Mesenchymal stem cell (in vitro differentiated cells and primary cell): ENCODE data around the gene ANKS1A.

Source experiments
- DNase-seq: peaks from one replicate; pipeline ENCODE4 v3.0.0-alpha.2; 2013
- H2AFZ ChIP-seq: one replicate; pipeline ENCODE4 v1.6.1; 2013; ENCODE audit warnings: low read depth, mild to moderate bottlenecking, control low read depth, inconsistent platforms, low read length, moderate library complexity
- H2AK5ac ChIP-seq: 2 replicates; pipeline ENCODE4 v1.6.1; 2013; ENCODE audit warnings: low read length, moderate library complexity, mild to moderate bottlenecking, inconsistent platforms; ENCODE audit not compliant: severe bottlenecking
- H2BK120ac ChIP-seq: one replicate; pipeline ENCODE4 v1.6.1; 2013; ENCODE audit warnings: low read depth, mild to moderate bottlenecking, inconsistent platforms, low read length, moderate library complexity
- H2BK12ac ChIP-seq, 2 experiments: one replicate each; pipeline ENCODE4 v1.6.1; 2013; ENCODE audit warnings: inconsistent platforms in 2 of 2, low read length in 2 of 2, mild to moderate bottlenecking in 2 of 2, moderate library complexity in 2 of 2, control low read depth in 1 of 2
- H2BK15ac ChIP-seq: one replicate; pipeline ENCODE4 v1.6.1; 2013; ENCODE audit warnings: mild to moderate bottlenecking, low read depth, inconsistent platforms; ENCODE audit not compliant: poor library complexity, severe bottlenecking
- H2BK5ac ChIP-seq: 2 replicates; pipeline ENCODE4 v1.6.1; 2013; ENCODE audit warnings: low read depth, mild to moderate bottlenecking, low read length, control low read depth, inconsistent platforms; ENCODE audit not compliant: poor library complexity, severe bottlenecking
- H3K14ac ChIP-seq, 2 experiments: one replicate each; pipeline ENCODE4 v1.6.1; 2013; ENCODE audit warnings: inconsistent platforms in 2 of 2, low read length in 2 of 2, control low read depth in 1 of 2, mild to moderate bottlenecking in 1 of 2, moderate library complexity in 1 of 2
- H3K18ac ChIP-seq, 2 experiments: one replicate each; pipeline ENCODE4 v1.6.1; 2013; ENCODE audit warnings: inconsistent platforms in 2 of 2, low read length in 2 of 2, control low read depth in 1 of 2, low read depth in 1 of 2, mild to moderate bottlenecking in 1 of 2
- H3K23ac ChIP-seq, 2 experiments: one replicate each; pipeline ENCODE4 v1.6.1; 2013; ENCODE audit warnings: inconsistent platforms in 2 of 2, low read length in 2 of 2, mild to moderate bottlenecking in 2 of 2, moderate library complexity in 2 of 2, control low read depth in 1 of 2
- H3K27ac ChIP-seq: 2 replicates; pipeline ENCODE4 v1.5.1; 2013; ENCODE audit warnings: mild to moderate bottlenecking, moderate library complexity, low read length, control low read depth, inconsistent platforms; ENCODE audit not compliant: poor library complexity, severe bottlenecking
- H3K27me3 ChIP-seq, 2 experiments: 2 replicates each; pipeline versions ENCODE4 v1.6.1 to v1.7.0; 2013; ENCODE audit warnings: low read length in 2 of 2, mild to moderate bottlenecking in 2 of 2, moderate library complexity in 2 of 2, control low read depth in 1 of 2, inconsistent platforms in 1 of 2; ENCODE audit not compliant: control insufficient read depth in 1 of 2, insufficient read depth in 1 of 2
- H3K36me3 ChIP-seq, 2 experiments: 2 replicates each; pipeline versions ENCODE4 v1.6.1 to v1.7.0; 2013; ENCODE audit warnings: low read length in 2 of 2, control low read depth in 1 of 2, inconsistent platforms in 1 of 2, low read depth in 1 of 2, mild to moderate bottlenecking in 1 of 2; ENCODE audit not compliant: insufficient read depth in 2 of 2, control insufficient read depth in 1 of 2
- H3K4ac ChIP-seq, 2 experiments: one replicate each; pipeline ENCODE4 v1.6.1; 2013; ENCODE audit warnings: inconsistent platforms in 2 of 2, low read length in 2 of 2, mild to moderate bottlenecking in 2 of 2, moderate library complexity in 2 of 2, control low read depth in 1 of 2, low read depth in 1 of 2
- H3K4me1 ChIP-seq: 2 replicates; pipeline ENCODE4 v1.6.1; 2013; ENCODE audit warnings: low read depth, low read length, control low read depth; ENCODE audit not compliant: control insufficient read depth, insufficient read depth
- H3K4me2 ChIP-seq: 2 replicates; pipeline ENCODE4 v1.6.1; 2013; ENCODE audit warnings: low read length, mild to moderate bottlenecking, inconsistent platforms; ENCODE audit not compliant: poor library complexity, severe bottlenecking
- H3K4me3 ChIP-seq, 2 experiments: 2 replicates each; pipeline versions ENCODE4 v1.5.1 to v1.7.0; 2013; ENCODE audit warnings: low read length in 2 of 2, mild to moderate bottlenecking in 2 of 2, control low read depth in 1 of 2, low read depth in 1 of 2; ENCODE audit not compliant: insufficient read depth in 1 of 2
- H3K79me1 ChIP-seq: replicated peaks from 2 replicates; pipeline ENCODE4 v1.6.1; 2013; ENCODE audit warnings: mild to moderate bottlenecking, control low read depth, low read length, inconsistent platforms; ENCODE audit not compliant: poor library complexity, severe bottlenecking
- H3K9ac ChIP-seq: 2 replicates; pipeline ENCODE4 v1.7.0; 2013; ENCODE audit warnings: mild to moderate bottlenecking, low read length, moderate library complexity
- H3K9me3 ChIP-seq: 2 replicates; pipeline ENCODE4 v1.7.0; 2013; ENCODE audit warnings: mild to moderate bottlenecking, low read length; ENCODE audit not compliant: control insufficient read depth
- H4K8ac ChIP-seq: one replicate; pipeline ENCODE4 v1.6.1; 2013; ENCODE audit warnings: inconsistent platforms, mild to moderate bottlenecking, low read length, moderate library complexity
- H4K91ac ChIP-seq: one replicate; pipeline ENCODE4 v1.6.1; 2013; ENCODE audit warnings: mild to moderate bottlenecking, low read length, inconsistent platforms
- WGBS: methylation state at CpG from one replicate; pipeline ENCODE4 v1.1.7; 2013; ENCODE audit warnings: mixed read lengths; 5-methylcytosine and 5-hydroxymethylcytosine counted together

Gene ANKS1A

GRCh38 chr6:34984416-34984815, 95.4 kb downstream of the ANKS1A start:
- Histone ChIP-seq H4K8ac (no peak overlapping the region), H4K91ac (no peak overlapping the region), H3K27me3 (no peaks in the 10 kb centered on the region), H3K18ac (no peak overlapping the region), H3K23ac (no peak overlapping the region), H3K4me1 (peaks cover 5% of the 10 kb centered on the region), H2BK120ac (no peak overlapping the region), H3K14ac (no peak overlapping the region), H2BK5ac (no peak overlapping the region), H2BK15ac (no peak overlapping the region), H3K9me3 (no peaks in the 10 kb centered on the region), H3K4me3 (no peak overlapping the region), H3K79me1 (peaks cover 12% of the 10 kb centered on the region), H3K36me3 (peaks cover 14 to 60% of the 10 kb centered on the region in 2 experiments), H2AK5ac (no peak overlapping the region), H2BK12ac (no peak overlapping the region), H3K9ac (no peak overlapping the region), H3K27ac (no peak overlapping the region), H2AFZ (no peak overlapping the region), H3K4ac (no peak overlapping the region), H3K4me2 (no peak overlapping the region)
- no peak for DNase-seq
- 93% methylated on average over 1 of the region's 2 CpGs for WGBS

GRCh38 chr6:34985236-34985635, 96.2 kb downstream of the ANKS1A start:
- Histone ChIP-seq H2BK15ac (no peak overlapping the region), H2BK12ac (no peak overlapping the region), H3K27ac (no peak overlapping the region), H3K4me2 (no peak overlapping the region), H3K36me3 (peaks cover 14 to 64% of the 10 kb centered on the region in 2 experiments), H3K4me3 (no peak overlapping the region), H3K9me3 (no peaks in the 10 kb centered on the region), H3K27me3 (no peaks in the 10 kb centered on the region), H2BK5ac (no peak overlapping the region), H3K23ac (no peak overlapping the region), H3K79me1 (peaks cover 9% of the 10 kb centered on the region), H3K14ac (no peak overlapping the region), H2AK5ac (no peak overlapping the region), H2BK120ac (no peak overlapping the region), H3K9ac (no peak overlapping the region), H3K4ac (no peak overlapping the region), H2AFZ (no peak overlapping the region), H3K4me1 (peaks cover 5% of the 10 kb centered on the region), H4K91ac (no peak overlapping the region), H3K18ac (no peak overlapping the region), H4K8ac (no peak overlapping the region)
- 97% methylated on average over 3 of the region's 4 CpGs for WGBS
- no peak for DNase-seq

GRCh38 chr6:34986845-34987246, 97.8 kb downstream of the ANKS1A start:
- no peak overlapping the region for H3K18ac ChIP-seq
- no peak overlapping the region for H2BK120ac ChIP-seq
- H3K4ac ChIP-seq = no peak overlapping the region
- H3K14ac ChIP-seq = no peak overlapping the region
- no peaks in the 10 kb centered on the region for H3K9me3 ChIP-seq
- H3K4me2 ChIP-seq = no peak overlapping the region
- H2BK5ac ChIP-seq = no peak overlapping the region
- H3K9ac ChIP-seq = no peak overlapping the region
- no peak overlapping the region for H2AK5ac ChIP-seq
- H3K27ac ChIP-seq = no peak overlapping the region
- H3K4me3 ChIP-seq = no peak overlapping the region
- no peak overlapping the region for H4K91ac ChIP-seq
- DNase-seq = peak; percentile 82
- H2AFZ ChIP-seq = no peak overlapping the region
- 31% methylated on average over 2 of the region's 3 CpGs for WGBS
- no peaks in the 10 kb centered on the region for H3K27me3 ChIP-seq
- no peak overlapping the region for H2BK15ac ChIP-seq
- H4K8ac ChIP-seq = peak overlapping the region; percentile 66
- H3K23ac ChIP-seq = no peak overlapping the region
- peaks cover 3% of the 10 kb centered on the region for H3K4me1 ChIP-seq
- H3K36me3 ChIP-seq = peaks cover 11 to 62% of the 10 kb centered on the region in 2 experiments
- no peak overlapping the region for H2BK12ac ChIP-seq
- H3K79me1 ChIP-seq = peaks cover 3% of the 10 kb centered on the region

DNA sequence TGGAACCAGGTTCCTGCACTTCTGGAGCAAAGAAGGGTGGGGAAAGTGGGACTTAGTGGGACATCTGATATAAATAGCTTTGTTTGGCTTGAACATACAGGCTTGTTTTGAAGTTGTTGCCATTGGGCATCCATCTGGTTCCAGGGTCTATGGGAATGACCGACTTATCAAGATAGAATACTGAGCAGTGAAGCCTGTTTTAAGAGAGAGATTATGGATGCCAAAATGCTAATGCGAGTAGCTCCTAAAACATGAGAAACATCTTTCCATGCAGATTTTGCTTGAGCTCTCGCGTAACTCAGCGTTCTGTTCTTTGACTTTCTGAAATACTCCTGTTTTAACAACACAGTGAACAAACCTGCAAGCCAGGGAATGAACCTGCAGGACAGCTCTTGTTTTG, 98.5 kb downstream of the ANKS1A start:
- DNase-seq = no peak
- H2AK5ac ChIP-seq = no peak overlapping the region
- 96% methylated on average over 5 of the region's 5 CpGs for WGBS
- H3K23ac ChIP-seq = no peak overlapping the region
- no peak overlapping the region for H3K18ac ChIP-seq
- no peak overlapping the region for H2BK15ac ChIP-seq
- H3K4me1 ChIP-seq = peaks cover 2% of the 10 kb centered on the region
- H3K4me2 ChIP-seq = no peak overlapping the region
- H3K4ac ChIP-seq = no peak overlapping the region
- H3K14ac ChIP-seq = no peak overlapping the region
- no peak overlapping the region for H3K9ac ChIP-seq
- H3K9me3 ChIP-seq = no peaks in the 10 kb centered on the region
- H3K27me3 ChIP-seq = no peaks in the 10 kb centered on the region
- no peak overlapping the region for H4K8ac ChIP-seq
- no peak overlapping the region for H4K91ac ChIP-seq
- H3K4me3 ChIP-seq = no peak overlapping the region
- H3K36me3 ChIP-seq = peaks cover 13 to 66% of the 10 kb centered on the region in 2 experiments
- peaks cover 3% of the 10 kb centered on the region for H3K79me1 ChIP-seq
- no peak overlapping the region for H2BK12ac ChIP-seq
- H2BK120ac ChIP-seq = no peak overlapping the region
- H2BK5ac ChIP-seq = no peak overlapping the region
- no peak overlapping the region for H2AFZ ChIP-seq
- no peak overlapping the region for H3K27ac ChIP-seq
